HL-60 (cell line): ENCODE data around the gene RDH5.

ENCODE experiments used
- DNase-seq, 2 experiments: peaks; one replicate each; pipeline ENCODE4 v3.0.0-alpha.2; 2010 to 2020; ENCODE audit warnings: low read depth in 1 of 2, low spot score in 1 of 2
- H3K27ac ChIP-seq: fragments of 250-450 bp; sonication (Bioruptor Pico); replicated peaks from 2 replicates; pipeline ENCODE4 v1.5.1; 2020; ENCODE audit warnings: mild to moderate bottlenecking, moderate library complexity
- H3K27me3 ChIP-seq: fragments of 250-450 bp; sonication (Bioruptor Pico); 2 replicates; pipeline ENCODE4 v1.5.1; 2021; ENCODE audit warnings: mild to moderate bottlenecking, moderate library complexity; ENCODE audit not compliant: insufficient read depth, poor library complexity, severe bottlenecking
- H3K4me3 ChIP-seq: replicated peaks from 2 replicates; pipeline ENCODE4 v1.5.1; 2011; ENCODE audit warnings: mild to moderate bottlenecking, control low read depth, low read length; ENCODE audit not compliant: insufficient read depth
- GABPA ChIP-seq: IDR thresholded peaks from 2 replicates; pipeline ENCODE4 v1.6.1; 2012; ENCODE audit warnings: low read depth
- POLR2AphosphoS5 ChIP-seq: IDR thresholded peaks from 2 replicates; pipeline ENCODE4 v1.6.1; 2012; ENCODE audit warnings: low read depth
- SPI1 ChIP-seq: IDR thresholded peaks from 2 replicates; pipeline ENCODE4 v1.6.1; 2012; ENCODE audit warnings: low read depth, mild to moderate bottlenecking, borderline replicate concordance
- TF ChIP-seq, protein P1 (sequence below): IDR thresholded peaks from one replicate; pipeline ENCODE4 v1.5.1; 2011; ENCODE audit warnings: low read length, control low read depth, inconsistent platforms; ENCODE audit not compliant: insufficient read depth
- TF ChIP-seq, protein P2 (sequence below): IDR thresholded peaks from 2 replicates; pipeline ENCODE4 v1.6.1; 2012; ENCODE audit warnings: low read depth; ENCODE audit not compliant: insufficient replicate concordance

RDH5 gene

DNA sequence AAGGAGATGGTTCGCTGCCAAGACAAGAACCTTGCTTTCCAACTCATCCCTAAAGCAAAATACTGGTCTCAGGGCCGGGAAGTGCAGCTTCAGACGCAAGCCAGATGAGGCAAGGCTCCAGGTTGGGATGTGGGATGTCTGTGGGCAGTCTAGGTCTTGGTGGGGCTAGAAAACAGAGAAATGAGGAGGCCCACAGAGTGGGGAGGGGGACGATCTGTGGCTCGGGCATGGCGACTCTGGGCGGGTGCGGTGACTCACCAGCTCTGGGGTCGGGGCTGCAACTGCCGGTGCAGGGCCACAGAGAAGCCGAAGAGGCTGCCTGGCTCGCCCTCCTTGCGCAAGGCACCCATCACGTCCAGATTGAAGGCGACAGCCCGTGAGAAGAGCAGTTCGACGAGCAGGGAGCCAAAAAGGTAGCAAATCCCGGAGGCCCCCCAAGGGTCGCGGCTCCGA, 12.9 kb upstream of the RDH5 start:
- no peak for TF ChIP-seq SPI1
- TF ChIP-seq, protein P1, sequence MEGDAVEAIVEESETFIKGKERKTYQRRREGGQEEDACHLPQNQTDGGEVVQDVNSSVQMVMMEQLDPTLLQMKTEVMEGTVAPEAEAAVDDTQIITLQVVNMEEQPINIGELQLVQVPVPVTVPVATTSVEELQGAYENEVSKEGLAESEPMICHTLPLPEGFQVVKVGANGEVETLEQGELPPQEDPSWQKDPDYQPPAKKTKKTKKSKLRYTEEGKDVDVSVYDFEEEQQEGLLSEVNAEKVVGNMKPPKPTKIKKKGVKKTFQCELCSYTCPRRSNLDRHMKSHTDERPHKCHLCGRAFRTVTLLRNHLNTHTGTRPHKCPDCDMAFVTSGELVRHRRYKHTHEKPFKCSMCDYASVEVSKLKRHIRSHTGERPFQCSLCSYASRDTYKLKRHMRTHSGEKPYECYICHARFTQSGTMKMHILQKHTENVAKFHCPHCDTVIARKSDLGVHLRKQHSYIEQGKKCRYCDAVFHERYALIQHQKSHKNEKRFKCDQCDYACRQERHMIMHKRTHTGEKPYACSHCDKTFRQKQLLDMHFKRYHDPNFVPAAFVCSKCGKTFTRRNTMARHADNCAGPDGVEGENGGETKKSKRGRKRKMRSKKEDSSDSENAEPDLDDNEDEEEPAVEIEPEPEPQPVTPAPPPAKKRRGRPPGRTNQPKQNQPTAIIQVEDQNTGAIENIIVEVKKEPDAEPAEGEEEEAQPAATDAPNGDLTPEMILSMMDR = no peak
- no peak for TF ChIP-seq POLR2AphosphoS5
- TF ChIP-seq, protein P2, sequence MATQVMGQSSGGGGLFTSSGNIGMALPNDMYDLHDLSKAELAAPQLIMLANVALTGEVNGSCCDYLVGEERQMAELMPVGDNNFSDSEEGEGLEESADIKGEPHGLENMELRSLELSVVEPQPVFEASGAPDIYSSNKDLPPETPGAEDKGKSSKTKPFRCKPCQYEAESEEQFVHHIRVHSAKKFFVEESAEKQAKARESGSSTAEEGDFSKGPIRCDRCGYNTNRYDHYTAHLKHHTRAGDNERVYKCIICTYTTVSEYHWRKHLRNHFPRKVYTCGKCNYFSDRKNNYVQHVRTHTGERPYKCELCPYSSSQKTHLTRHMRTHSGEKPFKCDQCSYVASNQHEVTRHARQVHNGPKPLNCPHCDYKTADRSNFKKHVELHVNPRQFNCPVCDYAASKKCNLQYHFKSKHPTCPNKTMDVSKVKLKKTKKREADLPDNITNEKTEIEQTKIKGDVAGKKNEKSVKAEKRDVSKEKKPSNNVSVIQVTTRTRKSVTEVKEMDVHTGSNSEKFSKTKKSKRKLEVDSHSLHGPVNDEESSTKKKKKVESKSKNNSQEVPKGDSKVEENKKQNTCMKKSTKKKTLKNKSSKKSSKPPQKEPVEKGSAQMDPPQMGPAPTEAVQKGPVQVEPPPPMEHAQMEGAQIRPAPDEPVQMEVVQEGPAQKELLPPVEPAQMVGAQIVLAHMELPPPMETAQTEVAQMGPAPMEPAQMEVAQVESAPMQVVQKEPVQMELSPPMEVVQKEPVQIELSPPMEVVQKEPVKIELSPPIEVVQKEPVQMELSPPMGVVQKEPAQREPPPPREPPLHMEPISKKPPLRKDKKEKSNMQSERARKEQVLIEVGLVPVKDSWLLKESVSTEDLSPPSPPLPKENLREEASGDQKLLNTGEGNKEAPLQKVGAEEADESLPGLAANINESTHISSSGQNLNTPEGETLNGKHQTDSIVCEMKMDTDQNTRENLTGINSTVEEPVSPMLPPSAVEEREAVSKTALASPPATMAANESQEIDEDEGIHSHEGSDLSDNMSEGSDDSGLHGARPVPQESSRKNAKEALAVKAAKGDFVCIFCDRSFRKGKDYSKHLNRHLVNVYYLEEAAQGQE = no peak
- no peak for TF ChIP-seq GABPA

DNA sequence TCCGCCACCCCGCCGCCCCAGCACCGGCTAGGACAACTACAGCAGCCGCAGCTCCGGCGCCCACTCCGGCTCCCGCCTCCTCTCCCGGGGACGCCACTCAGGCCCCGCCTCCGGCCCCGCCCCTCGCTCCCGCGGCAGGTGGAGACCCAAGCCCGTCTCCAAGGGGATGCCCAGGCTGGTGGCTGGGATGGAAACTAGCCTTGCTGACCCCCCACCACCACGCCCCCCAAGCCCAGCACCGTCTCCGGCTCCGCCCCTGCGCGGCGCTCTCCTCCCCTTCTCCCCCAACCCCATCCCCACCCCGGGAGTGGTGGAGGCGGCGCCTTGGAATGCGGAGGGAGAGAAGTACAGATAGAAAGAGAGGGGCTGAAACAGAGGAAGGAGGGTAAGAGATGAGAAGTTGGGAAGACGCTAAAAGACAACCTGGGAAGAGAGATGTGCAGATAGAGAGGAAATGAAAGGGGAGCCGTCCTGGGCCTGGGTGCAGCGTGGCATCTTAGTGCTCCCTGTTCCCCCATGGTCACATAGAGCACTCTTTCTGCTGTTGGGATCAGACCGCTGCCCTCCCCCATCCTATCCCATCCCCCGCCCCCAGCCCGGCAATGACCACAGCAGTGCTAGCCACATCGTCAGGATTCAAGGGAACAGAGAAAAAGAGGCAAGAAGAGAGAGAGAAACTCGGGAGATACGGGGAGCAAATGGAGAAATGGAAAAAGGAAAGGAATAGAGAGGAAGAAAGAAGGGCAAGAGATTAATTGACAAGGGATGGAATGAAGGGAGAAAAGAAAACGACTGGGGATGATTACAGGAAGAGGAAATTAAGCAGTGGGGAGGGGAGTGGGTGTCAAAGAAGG, 12.1 kb upstream of the RDH5 start, which contains the start of gene ITGA7:
TSS of gene ITGA7 (minus strand) at position 64 of the 854 bp plus-strand sequence. CDS start 222 bp downstream, outside the sequence.
- DNase-seq = no peak
- Histone ChIP-seq H3K27ac (no peak within 1 kb of the TSS), H3K27me3 (peaks cover 8% of the 10 kb centered on the region), H3K4me3 (peak within 1 kb of the TSS; percentile 66)
- TF ChIP-seq POLR2AphosphoS5 = no peak
- TF ChIP-seq, protein P1 = no peak
- TF ChIP-seq, protein P2 = no peak
- TF ChIP-seq SPI1 = no peak
- no peak for TF ChIP-seq GABPA

More for the DNA sequence above, 12.9 kb upstream of the RDH5 start:
- Histone ChIP-seq H3K4me3 (peak overlapping the region; percentile 66), H3K27me3 (peaks cover 8% of the 10 kb centered on the region), H3K27ac (no peak overlapping the region)
- no peak for DNase-seq

DNA sequence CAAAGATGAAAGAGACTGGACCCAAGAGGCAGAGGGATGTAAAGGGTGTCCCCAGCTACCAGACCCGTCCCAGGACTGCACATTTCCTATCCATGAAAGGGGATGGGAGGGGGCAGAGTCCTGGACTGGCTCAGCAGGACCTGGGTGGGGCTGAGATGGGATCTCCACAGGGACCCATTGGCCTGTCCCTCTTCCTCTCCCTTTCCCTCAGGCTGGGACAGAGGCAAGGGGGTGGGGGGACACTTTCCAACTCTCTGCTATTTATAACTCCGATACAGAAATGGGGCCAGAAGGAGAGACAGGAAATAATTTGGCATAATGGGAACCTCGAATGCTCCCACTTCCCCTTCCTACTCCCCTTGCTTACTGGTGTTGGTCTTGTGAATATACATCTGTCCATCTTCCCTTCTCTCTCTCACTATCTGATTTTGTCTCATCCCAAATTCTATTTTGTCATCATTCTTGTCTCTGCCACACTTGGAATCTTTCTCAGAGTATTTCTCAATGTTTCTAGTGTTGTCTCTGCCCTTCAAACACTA, 11.4 kb upstream of the RDH5 start:
- Histone ChIP-seq H3K27me3 (peaks cover 8% of the 10 kb centered on the region), H3K27ac (no peak overlapping the region), H3K4me3 (no peak overlapping the region)
- TF ChIP-seq, protein P1 = no peak
- peak; percentile 84 for TF ChIP-seq SPI1
- no peak for DNase-seq
